HG03558 (cell line): ENCODE data around the gene GUCA2B.

ENCODE experiments used
- ATAC-seq: cut with Tn5 transposase; IDR thresholded peaks from one replicate; pipeline ENCODE4 v1.9.1; 2021; ENCODE audit warnings: moderate number of reproducible peaks; ENCODE audit not compliant: unreplicated experiment; ENCODE audit errors: extremely low read depth

The GUCA2B gene

DNA sequence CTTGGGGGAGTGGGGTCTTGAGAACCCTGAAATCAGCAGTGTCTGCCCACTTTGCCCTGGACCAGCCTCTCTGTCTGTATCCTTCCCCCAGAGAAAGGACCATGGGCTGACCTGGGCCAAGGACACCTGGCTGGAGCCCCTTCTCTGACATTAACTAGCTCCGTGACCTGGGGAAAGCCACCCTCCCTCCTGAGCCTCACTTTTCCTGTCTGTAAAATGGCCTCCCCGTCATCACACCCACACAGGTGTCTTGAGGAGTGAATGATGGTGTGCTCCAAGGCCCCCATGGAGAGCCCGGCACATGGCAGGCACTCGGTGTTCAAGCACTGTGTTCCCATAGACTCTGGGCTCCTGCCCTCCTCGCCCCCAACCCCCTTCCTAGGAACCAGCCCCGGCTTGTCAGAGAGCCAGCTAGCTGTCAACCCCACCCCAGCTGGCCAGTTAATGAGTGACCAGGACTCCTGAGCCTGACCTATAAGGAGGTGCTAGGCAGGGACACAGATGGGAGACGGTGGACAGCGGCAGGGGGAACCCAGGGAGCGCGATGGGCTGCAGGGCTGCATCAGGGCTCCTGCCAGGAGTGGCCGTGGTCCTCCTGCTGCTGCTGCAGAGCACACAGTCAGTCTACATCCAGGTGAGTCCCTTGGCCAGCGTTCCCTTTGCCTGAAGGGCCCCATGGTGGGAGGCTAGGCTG lies at the start of gene GUCA2B:
TSS of gene GUCA2B (plus strand) at position 504 of the 694 bp plus-strand sequence. CDS start at position 545, 41 bp downstream.
- ATAC-seq: no peak

DNA sequence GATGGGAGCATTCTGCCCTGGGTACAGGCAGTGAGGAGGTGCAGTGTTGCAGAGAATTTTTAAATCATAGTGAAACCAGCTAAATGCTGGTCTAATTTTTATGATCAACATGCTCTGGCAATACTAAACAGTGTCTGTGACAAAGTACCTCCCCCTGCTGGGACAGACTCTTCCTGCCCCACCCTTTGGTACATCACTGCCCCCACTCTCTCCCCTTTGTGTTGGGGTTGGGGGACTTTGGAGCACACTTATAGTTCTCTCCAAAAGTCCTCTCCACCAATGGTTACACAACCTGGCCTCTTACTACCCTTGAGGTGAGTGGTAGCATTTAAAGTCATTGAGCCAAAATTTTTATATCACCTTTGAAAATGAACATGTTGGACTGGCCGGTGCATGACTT lies 48.2 kb upstream of the GUCA2B start:
- no peak for ATAC-seq

DNA sequence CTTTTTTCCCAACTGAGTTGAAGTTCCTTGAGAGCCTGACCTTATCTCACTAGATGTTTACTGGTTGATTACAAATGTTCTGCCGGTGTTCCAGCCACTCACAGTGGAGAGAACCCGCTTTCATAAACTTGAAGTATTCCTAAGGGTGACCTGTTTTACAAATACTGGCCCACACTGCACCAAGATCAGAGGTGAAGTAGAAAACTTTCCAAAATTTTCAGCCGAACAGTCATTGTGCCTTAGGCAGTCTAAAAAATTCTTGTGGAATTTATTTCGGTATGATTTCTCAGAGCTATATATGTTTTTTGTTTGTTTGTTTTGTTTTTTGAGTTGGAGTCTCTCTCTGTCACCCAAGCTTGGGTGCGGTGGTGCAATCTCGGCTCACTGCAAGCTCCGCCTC lies 44.9 kb upstream of the GUCA2B start:
- no peak for ATAC-seq

DNA sequence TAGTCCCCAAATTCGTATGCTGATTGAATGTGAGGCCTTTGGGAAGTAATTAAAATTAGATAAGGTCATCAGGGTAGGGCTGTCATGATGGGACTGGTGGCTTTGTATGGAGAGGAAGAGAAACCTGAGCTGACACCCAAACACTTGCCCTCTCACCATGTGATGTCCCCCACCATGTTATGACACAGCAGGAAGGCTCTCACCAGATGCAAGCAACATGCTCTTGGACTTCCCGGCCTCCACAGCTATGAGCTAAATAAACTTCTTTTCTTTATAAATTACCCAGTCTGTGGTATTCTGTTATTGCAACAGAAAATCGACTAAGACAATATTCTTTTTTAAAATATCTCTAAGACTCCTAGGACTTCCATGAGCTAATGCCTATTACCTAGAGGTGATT lies 43.6 kb upstream of the GUCA2B start:
- ATAC-seq: no peak

DNA sequence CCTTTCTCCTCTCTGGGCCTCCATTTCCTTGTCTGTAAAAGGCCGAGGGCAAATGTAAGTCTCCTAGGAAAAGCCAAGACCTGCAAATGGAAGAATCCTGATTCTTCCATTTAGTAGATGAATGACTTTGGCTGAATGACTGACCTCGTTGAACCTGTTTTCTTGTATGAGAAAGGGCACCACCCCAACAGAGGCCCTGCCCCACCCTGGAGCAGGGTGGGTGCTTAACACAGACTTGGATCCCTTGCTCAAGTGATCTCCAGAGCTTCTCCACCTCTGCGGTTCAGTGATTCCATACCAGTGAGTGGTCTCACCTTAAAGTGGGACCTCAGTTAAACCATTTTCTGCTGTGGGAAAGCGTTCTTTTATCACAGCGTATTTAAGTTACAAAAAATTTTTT lies 39.0 kb upstream of the GUCA2B start:
- no peak for ATAC-seq

DNA sequence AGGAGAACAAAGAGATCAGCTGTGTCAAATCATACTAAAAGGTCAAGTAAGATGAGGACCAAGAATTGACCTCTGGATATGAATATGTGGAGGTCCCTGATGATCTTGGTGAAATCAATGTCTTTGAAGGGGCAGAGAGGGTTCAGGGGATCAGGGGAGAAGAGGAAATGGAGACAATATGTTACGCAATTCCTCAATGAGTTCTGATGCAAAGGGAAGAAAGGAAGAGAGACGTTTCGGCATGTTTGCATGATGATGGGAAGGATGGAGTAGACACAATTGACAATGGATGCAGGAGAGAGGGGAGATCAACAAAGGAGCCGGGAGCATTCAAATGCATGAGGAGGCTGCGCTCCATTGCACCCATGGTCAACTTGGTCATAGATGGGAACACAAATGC lies 36.0 kb upstream of the GUCA2B start:
- ATAC-seq: no peak

DNA sequence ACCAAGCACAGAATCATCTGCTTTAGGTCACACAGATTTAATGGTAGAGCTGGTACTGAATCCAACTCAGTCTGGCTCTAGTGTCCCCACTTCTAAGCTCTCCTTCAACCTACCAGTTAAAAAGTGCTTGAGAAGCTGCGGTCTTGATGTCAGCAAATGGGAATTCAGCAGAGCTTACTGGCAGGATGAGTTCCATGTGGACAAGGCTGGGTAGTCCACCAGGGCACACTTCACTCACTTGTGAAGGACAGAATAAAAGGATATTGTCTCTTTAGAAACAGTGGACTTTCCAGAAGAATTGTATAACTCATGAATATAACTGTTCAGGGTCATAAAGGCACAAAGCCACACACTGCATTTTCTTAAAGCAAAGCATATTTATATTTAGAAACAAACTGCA lies 35.1 kb upstream of the GUCA2B start:
- ATAC-seq: no peak

DNA sequence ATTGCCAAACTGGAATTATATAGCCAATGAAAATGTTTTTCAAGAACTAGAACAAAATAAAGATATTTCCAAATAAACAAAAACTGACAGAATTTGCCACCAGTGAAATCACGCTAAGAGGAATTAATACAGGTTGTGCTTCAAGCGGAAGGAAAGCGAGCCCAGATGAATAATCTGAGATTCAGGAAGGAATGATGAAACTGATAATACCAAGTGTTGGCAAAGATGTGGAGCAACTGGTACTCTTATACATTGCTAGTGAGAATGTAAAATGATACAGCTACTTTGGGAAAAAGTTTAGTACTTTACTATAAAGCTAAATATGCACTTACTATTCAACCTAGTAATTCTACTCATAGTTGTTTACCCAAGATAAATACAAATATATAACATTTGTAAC lies 30.8 kb upstream of the GUCA2B start:
- ATAC-seq: no peak

DNA sequence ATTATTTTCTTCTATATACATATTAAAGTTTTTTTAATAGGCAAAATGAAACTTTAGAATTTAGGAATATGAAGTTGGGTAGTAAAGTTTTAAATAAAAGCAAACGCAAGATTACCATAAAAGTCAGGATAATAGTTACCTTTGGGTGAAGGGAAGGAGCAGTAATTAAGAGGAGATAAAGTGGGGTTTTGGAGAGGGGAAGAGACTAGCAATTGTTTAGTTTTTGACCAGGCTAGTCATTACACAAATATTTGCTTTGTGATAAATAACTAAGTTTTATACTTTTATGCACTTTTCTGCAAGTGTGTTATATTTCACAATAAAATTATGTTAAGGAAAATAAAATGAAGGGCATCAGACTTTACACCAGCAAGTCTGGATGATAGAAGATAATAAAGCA lies 27.7 kb upstream of the GUCA2B start:
- ATAC-seq: no peak

DNA sequence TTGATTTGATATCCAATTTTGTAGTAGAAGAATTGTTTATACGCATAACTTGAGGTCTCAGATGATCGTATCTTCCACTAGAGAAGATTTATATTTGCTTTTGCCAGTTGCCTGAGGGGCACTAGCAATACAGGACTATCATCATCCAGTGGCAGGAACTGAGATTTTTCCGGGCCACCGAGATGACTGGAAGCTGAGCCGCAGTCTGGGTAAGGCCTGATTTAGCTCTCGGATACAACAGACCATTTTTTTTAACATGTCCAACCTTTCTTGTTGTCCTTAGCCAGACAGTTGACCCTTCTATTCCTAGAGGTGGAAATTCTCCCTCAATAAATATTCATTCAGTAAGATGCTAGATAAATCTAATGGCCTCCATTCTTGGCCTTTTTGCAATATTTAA lies 25.4 kb upstream of the GUCA2B start:
- ATAC-seq: no peak

DNA sequence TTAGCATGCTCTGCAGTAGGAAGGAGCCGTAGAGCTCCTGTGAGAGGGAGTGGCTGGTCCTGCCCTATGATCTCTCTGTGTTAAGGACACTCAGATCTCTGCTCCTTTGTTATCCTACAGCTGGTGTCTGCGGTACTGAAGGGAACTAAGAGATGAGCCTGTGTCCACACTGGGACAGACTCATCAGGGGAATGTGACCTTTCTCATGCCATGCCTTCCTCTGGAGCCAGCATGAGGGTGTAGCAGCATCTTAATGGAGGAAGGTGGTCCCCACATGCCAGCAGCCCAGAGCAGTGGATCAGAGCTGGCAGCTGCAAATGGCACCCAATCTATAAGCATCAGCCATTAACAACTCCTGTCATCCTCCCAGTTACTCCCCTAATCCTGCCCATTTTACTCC lies 24.7 kb upstream of the GUCA2B start:
- ATAC-seq: no peak

DNA sequence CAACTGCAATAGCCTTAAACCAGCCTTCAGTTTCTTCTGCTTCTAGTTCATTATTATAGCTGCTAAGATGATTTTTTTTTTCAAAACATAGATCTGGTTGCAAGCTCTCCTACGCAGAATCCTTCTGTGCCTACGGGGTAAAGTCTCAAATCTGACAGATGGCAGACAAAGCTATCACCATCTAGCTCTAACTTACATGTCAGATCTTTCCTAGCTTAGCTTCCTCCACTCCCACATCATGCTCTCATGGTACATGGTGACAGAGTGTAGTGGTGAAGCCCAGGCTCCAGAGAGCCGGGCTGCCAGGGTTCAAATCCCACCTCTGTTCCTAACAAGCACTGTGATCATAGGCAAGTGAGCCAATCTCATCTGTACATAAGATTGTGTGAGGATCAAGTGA lies 24.2 kb upstream of the GUCA2B start:
- no peak for ATAC-seq

DNA sequence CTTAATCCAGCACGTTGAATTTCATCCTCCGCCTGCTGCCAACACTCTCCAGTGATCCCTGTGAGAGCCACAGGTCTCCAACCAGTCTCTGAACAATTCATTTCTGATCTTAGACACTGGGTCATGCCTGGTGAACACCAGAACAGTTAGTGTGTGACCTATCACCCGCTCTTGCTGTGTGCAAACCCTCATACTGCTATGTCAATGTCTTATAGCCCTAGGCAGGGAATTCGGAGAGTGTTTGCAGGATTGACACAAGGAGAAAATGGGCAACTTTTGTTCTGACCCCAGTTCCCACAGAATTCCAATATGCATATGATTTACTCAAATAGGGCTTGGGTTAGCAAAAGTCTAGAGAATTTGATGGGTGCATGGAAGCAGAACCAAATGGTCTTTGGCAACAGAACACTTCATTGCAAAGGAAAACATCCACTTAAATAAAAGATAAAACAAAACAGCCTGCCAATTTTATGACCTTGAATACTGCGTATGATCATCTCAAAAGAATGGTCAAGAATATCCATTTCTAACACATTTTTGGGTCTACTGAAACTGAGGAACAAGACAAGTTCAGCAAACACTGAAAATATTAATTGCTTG lies 23.0 kb upstream of the GUCA2B start:
- ATAC-seq: no peak

DNA sequence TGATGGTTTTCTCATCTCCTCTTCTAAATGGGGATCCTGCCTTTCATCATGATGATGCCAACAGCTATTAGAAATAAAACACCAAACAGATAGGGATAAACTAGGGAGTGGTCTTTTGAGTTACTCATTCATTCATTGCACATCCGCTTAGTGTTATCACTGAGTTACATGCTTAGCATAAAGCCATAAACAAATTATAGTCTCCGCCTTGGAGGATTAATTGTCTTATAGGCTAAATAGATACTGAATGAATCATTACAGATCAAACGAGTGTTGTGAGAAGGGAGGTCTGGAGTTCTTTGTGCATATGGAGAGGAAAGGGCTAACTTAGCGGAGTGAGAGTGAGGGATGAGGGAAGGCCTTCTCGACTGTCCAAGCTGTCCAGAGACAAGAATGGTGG lies 19.8 kb upstream of the GUCA2B start:
- no peak for ATAC-seq

DNA sequence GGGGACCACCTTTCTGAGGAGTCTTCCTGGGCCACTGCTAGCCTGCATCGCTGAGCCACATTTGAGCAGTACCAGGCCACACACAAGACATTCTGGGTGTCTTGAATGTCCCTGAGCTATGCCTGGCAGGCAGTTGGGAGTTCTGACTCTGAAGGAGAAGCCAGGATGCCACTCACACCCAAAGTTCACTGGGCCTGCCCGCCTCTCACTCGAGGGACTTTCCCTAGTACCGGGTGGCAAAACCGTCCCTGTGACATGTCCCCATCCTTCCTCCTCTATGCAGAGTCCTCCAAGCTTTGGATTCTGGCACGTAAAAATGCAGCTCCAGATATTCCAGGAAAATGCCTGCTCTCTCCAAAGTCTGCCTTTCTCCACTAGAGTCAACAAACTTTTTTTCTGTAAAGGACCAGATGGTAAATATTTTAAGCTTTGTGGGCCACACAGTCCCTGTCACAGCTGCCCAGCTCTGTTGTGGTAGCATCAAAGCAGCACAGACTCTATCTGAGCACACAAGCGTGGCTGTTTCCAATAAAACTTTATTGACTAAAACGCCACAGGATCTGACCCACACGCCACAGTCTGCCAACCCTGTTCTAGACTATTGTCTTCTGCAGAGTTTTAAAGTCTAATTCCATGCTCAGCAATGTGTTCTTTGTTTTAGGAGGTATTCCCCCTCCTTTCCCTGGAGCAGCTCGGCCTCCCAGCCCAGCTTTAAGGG lies 19.2 kb upstream of the GUCA2B start:
- ATAC-seq: no peak

DNA sequence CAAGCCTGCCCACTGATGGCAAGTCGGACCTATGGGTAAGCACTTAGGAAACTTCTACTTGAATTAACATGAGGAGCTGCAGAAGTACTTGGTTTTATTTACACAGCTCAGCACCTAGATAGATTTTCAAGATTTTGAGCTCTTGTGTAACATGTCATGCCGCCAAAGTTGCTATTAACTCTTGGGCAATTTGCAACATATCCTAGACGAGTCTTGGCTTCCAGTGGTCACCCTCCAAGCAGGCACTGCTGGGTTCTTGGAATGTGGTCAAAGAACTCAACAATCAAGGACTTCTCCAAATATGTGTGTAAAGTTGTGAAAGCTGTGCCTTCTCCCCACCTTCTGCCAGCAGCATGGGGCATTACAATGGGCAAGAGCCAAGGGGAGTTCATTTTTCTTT lies 17.8 kb upstream of the GUCA2B start:
- ATAC-seq: no peak

DNA sequence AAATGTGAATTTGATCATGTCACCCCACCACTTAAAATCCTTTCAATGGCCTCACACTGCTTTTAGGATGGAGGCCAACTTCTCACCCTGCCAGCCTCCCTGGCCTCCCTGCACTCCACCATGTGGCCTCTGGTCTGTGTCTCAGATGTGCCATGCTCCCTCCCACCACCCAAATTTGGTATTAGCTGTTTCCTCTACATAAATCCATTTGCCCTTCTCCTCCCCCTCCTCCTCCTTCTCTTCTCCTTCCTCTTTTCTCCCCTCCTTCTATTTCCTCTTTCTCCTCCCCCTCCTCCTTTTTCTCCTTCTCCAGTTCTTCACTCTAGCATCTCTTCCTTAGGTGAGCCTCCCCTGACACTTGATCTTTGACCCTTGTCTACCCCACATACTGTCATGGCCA lies 16.7 kb upstream of the GUCA2B start:
- no peak for ATAC-seq

DNA sequence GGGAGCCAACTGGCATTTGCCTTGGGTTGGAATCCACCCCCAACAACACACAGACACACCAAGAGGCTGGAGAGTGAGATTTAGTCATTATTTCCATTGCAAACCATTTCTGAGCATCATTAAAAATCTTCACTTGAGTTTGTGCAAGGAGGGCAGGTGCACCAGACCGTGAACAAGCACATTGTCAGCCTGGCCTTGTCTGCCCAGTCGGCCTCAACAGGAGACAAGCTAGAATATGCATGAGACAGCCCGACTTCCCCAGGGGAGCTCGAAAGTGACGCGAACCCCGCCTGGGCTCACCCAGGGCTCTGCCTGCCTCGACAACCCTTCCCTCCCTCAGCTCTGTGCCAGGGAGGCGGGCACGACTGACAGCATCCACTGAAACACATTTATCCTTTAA lies 15.4 kb upstream of the GUCA2B start:
- ATAC-seq: no peak

DNA sequence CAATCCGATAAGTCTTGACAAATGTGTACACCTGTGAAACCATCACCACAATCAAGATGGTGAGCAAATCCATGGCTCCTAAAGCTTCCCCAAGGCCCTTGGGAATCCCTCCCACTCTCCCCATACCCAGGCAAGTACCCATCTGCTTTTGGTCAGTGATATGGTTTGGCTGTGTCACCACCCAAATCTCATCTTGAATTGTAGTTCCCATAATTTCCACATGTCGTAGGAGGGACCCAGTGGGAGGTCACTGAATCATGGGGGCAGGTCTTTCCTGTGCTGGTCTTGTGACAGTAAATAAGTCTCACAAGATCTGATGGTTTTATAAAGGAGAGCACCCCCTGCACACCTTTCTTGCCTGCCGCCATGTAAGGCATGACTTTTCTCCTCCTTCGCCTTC lies 14.6 kb upstream of the GUCA2B start:
- no peak for ATAC-seq

DNA sequence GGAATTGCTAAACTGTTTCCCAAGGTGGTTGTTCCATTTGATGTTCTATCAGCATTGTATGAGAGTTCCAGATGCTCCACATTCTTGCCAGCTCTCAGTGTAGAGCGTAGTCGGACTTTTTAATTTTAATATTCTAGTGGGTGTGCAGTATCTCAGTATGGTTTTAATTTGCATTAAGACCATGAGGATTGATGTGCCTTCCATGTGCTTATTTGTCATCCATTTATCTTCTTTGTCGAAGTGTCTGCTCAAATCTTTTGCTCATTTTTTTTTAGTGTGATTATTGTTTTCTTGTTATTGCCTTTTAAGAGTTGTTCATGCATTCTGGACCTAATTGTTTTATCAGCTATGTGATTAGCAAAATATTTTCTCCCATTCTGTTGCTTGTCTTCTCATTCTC lies 13.8 kb upstream of the GUCA2B start:
- ATAC-seq: no peak

DNA sequence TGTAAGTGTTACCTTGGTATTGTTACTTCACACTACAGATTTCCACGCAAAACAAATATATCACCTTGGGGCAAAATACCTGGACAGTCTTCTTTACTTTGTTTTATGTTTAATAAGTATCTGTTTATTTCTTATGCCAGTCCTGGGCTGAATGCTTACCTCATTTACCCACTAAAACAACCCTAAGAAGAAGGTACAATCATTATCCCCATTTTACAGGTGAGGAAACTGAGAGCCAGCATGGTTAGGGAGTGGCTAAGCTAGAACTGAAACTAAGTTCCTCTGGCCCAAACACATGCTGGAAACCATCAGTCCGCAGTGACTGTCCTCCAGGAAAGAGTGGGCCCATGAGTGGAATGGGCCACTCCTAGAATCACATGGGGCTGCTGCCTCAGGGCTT lies 13.0 kb upstream of the GUCA2B start:
- ATAC-seq: no peak

DNA sequence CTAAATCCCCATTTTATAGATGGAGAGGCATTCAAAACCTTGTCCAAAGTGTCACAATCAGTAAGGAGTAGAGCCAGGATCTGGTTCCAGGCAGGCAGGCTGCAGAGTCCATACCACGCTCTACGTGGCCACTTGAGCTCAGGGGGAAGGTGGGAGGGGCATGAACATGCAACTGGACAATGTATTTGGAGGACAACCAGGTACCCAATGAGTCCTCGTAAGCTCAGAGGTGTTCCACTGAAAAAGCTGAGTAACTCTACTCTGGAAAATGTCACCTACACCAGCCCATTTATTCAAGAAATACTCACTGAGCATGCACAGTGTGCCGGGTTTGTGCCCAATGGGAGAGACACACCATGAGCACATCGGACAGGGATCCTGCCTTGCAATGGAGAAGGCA lies 11.2 kb upstream of the GUCA2B start:
- no peak for ATAC-seq
